Lower lobe of right lung (tissue), 2 donors: ENCODE results near the gene TIGAR. TPM values are rescaled to one million over a fixed set of nuclear protein-coding genes. Genes with fewer than 3 reads are reported as not detected.

Experiments used
- ATAC-seq, 2 donors: fragments of 200-7000 bp; cut with Tn5 transposase; one replicate each; pipeline ENCODE4 v1.9.1; 2020 to 2022; ENCODE audit warnings: mild to moderate bottlenecking in 2 of 2, moderate library complexity in 2 of 2
- DNase-seq: peaks from one replicate; pipeline ENCODE4 v3.0.0-alpha.2; 2020
- H3K27ac ChIP-seq: fragments of 200-600 bp; one replicate; pipeline ENCODE4 v1.8.0; 2022
- H3K27me3 ChIP-seq: fragments of 200-600 bp; one replicate; pipeline ENCODE4 v1.8.0; 2022; ENCODE audit warnings: low read depth
- H3K36me3 ChIP-seq: fragments of 200-600 bp; one replicate; pipeline ENCODE4 v1.8.0; 2022; ENCODE audit warnings: mild to moderate bottlenecking
- H3K4me1 ChIP-seq: fragments of 200-600 bp; one replicate; pipeline ENCODE4 v1.8.0; 2022
- H3K4me3 ChIP-seq: fragments of 200-600 bp; one replicate; pipeline ENCODE4 v1.8.0; 2022; ENCODE audit warnings: mild to moderate bottlenecking
- H3K9me3 ChIP-seq: fragments of 200-600 bp; one replicate; pipeline ENCODE4 v1.8.0; 2022
- intact Hi-C: fragments of 100-400 bp; cut with DNase I; formaldehyde crosslinking; loops from one replicate; pipeline ENCODE4 v1.11.0; 2022
- total RNA-seq: library from RNA; stranded (reverse); fragmentation: NEBNext Ultra II Directional; extraction: Animal tissue kit (Norgen Biotek cat#: 25700); gene quantifications from one replicate; pipeline ENCODE4 v1.2.1, GENCODE V29; 2021
- TF ChIP-seq, protein P1 (sequence below): fragments of 200-600 bp; IDR thresholded peaks from one replicate; pipeline ENCODE4 v1.8.0; 2022; ENCODE audit warnings: antibody characterized with exemption, mild to moderate bottlenecking
- donor health status: DM: no; HTN: yes; CAD: no; lungs with severe emphysema.

Gene TIGAR
- total RNA-seq, 1 donor from 2014 or later: 18.6 TPM

DNA sequence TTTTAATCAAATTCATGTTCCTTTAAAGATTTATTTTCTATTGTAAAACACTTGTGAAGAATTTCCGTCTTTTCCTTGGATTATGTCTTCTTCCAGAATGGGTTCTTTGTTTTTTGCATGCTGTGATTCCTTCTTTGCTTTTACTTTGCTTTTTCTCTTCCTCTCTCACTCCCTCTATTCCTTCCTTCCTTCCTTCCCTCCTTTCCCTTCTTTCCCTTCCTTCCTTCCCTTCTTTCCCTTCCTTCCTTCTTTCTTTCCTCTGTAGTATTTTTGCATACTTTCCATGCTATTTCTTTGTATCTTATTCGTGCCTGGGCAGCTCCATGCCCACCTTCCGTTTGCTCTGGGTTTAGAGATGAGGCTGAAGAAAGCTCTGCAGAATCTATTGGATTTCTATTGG, 80.1 kb downstream of the TIGAR start:
- Histone ChIP-seq H3K27ac (no peak overlapping the region), H3K4me3 (no peak overlapping the region), H3K9me3 (no peaks in the 10 kb centered on the region), H3K27me3 (no peaks in the 10 kb centered on the region), H3K4me1 (no peaks in the 10 kb centered on the region), H3K36me3 (no peaks in the 10 kb centered on the region)
- no peak for DNase-seq
- intact Hi-C loops: no loop called here
- TF ChIP-seq, protein P1, sequence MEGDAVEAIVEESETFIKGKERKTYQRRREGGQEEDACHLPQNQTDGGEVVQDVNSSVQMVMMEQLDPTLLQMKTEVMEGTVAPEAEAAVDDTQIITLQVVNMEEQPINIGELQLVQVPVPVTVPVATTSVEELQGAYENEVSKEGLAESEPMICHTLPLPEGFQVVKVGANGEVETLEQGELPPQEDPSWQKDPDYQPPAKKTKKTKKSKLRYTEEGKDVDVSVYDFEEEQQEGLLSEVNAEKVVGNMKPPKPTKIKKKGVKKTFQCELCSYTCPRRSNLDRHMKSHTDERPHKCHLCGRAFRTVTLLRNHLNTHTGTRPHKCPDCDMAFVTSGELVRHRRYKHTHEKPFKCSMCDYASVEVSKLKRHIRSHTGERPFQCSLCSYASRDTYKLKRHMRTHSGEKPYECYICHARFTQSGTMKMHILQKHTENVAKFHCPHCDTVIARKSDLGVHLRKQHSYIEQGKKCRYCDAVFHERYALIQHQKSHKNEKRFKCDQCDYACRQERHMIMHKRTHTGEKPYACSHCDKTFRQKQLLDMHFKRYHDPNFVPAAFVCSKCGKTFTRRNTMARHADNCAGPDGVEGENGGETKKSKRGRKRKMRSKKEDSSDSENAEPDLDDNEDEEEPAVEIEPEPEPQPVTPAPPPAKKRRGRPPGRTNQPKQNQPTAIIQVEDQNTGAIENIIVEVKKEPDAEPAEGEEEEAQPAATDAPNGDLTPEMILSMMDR: no peak
- no peak for ATAC-seq

DNA sequence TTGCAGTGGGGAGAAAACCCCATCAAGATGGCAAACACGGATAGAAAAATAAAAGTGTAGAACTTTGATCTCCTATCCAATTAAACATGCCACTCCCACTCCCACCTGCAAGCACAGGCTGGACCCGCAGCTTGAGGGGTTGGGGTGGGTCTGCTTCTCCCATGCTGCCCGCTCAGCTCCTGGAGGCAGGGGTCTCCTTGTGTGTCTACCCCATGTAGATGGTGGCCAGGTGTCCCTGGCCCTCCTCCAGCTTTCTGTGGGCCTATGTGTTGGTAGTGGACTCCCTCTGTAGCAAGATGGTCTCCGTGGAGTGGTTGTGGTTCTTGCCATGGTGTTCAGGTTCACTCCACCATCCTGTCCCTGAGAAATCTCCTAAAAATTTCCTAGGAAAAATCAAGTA, 82.0 kb downstream of the TIGAR start:
- H3K36me3 ChIP-seq: no peaks in the 10 kb centered on the region
- TF ChIP-seq, protein P1: no peak
- no peaks in the 10 kb centered on the region for H3K4me1 ChIP-seq
- H3K27ac ChIP-seq: no peak overlapping the region
- DNase-seq: no peak
- no peak overlapping the region for H3K4me3 ChIP-seq
- intact Hi-C loops: no loop called here
- no peaks in the 10 kb centered on the region for H3K27me3 ChIP-seq
- H3K9me3 ChIP-seq: no peaks in the 10 kb centered on the region
- peak in 1 of 2 donors; percentile 35 for ATAC-seq

Other genes starting within 250 kb of the TIGAR start
- gene CCND2, start 47.5 kb upstream of the TIGAR start, total RNA-seq: 57.7 TPM
- not detected for gene FGF23, start 58.5 kb downstream of the TIGAR start, total RNA-seq
- gene FGF6, start 124.6 kb downstream of the TIGAR start, total RNA-seq: not detected
- gene RAD51AP1, start 217.7 kb downstream of the TIGAR start, total RNA-seq: 3.7 TPM
- 41.4 TPM for gene DYRK4, start 241.0 kb downstream of the TIGAR start, total RNA-seq